NOMO-1 (cell line): Measurements from ENCODE around the gene CHURC1.

Experiments used
- DNase-seq, 2 experiments: peaks; one replicate each; lab custom pipeline; 2025; ENCODE audit not compliant: unreplicated experiment in 2 of 2; lab: John Stamatoyannopoulos, UW

The CHURC1 gene

DNA sequence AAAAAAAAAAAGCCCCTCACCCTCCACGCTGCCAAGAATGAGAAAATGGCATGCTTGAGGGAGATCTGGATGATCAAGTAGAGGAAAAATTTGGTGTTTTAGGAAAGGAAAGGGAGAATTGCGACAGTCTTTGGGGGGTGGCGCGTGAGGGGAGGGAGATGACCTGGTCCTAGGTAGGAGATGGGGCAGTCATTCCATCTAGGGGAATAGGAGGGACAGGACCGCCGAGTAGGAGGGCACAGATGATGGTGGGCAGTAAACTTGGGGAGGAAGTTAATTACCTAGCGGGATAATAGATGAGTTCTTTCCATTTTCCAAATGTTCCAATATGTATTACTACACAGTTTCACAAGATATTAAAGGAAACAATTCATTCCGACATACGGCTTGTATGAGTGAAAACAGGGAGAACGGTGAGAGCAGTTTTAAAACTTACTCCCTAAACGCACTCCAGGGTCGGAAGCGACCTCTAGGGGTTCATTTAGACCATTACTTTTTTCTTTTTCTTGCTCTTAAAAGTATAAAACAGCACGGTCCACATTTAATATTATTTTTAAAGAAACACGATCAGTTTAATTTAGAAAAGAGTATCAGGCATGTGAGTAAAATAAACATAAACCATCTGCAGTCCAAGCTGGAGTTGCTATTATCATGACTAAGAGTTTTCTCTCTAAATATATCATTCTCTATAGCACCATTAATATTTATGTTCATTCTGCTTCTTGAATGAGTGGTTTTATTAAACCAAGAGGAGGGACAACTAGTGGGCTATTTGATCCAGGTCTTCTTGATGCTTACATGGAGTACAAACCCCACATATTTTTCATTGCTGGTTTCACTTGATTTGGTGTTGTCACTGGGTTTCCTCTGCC lies 69.4 kb downstream of the CHURC1 start:
- DNase-seq, result peak in 1 of 2 experiments; percentile 50
